Lower leg skin (tissue), 3 donors: ENCODE results near the gene PTPRN2.
"Not testable (repeated sequence)": the region's sequence is repeated elsewhere in the genome, so short reads cannot be mapped to it uniquely, and the experiment has no call there.

Experiments used
- CTCF ChIP-seq, 3 donors: fragments of 450-650 bp; IDR thresholded peaks; one replicate each; pipeline ENCODE4 v1.5.1; 2016; ENCODE audit warnings: antibody characterized with exemption in 3 of 3, mild to moderate bottlenecking in 3 of 3, moderate library complexity in 2 of 3
- POLR2A ChIP-seq, 2 donors: fragments of 450-650 bp; IDR thresholded peaks; one replicate each; pipeline ENCODE4 v1.6.1; 2016 to 2017; ENCODE audit warnings: antibody characterized with exemption in 2 of 2, mild to moderate bottlenecking in 1 of 2, moderate library complexity in 1 of 2

- TF ChIP-seq POLR2A, CTCF (IDR thresholded peaks at IDR 0.05): not testable (repeated sequence)
Measured at GRCh38 chr7:158425676-158426075, 161.9 kb downstream of the PTPRN2 start.
